Ectodermal cell (in vitro differentiated cells): Measurements from ENCODE around the gene TMSB4Y.

Source experiments
- H3K27ac ChIP-seq: 2 replicates; pipeline ENCODE4 v1.7.0; 2013; ENCODE audit warnings: mild to moderate bottlenecking, low read depth, low read length; ENCODE audit not compliant: insufficient read depth, poor library complexity, severe bottlenecking
- H3K27me3 ChIP-seq: 2 replicates; pipeline ENCODE4 v1.7.0; 2013; ENCODE audit warnings: mild to moderate bottlenecking, low read length; ENCODE audit not compliant: insufficient read depth, control insufficient read depth, poor library complexity, severe bottlenecking
- H3K36me3 ChIP-seq: one replicate; pipeline ENCODE4 v1.7.0; 2013; ENCODE audit warnings: low read length; ENCODE audit not compliant: control insufficient read depth, insufficient read depth
- H3K4me1 ChIP-seq: one replicate; pipeline ENCODE4 v1.7.0; 2013; ENCODE audit warnings: low read length; ENCODE audit not compliant: control insufficient read depth, insufficient read depth
- H3K4me3 ChIP-seq: 2 replicates; pipeline ENCODE4 v1.7.0; 2013; ENCODE audit warnings: low read depth, low read length, control low read depth; ENCODE audit not compliant: insufficient read depth
- H3K9me3 ChIP-seq: 2 replicates; pipeline ENCODE4 v1.7.0; 2013; ENCODE audit warnings: mild to moderate bottlenecking, low read length, moderate library complexity; ENCODE audit not compliant: control insufficient read depth
- WGBS, 2 experiments: methylation state at CpG; one replicate each; pipeline ENCODE4 v1.1.7; 2013; ENCODE audit warnings: missing lambda C conversion rate in 2 of 2; 5-methylcytosine and 5-hydroxymethylcytosine counted together

The TMSB4Y gene

DNA sequence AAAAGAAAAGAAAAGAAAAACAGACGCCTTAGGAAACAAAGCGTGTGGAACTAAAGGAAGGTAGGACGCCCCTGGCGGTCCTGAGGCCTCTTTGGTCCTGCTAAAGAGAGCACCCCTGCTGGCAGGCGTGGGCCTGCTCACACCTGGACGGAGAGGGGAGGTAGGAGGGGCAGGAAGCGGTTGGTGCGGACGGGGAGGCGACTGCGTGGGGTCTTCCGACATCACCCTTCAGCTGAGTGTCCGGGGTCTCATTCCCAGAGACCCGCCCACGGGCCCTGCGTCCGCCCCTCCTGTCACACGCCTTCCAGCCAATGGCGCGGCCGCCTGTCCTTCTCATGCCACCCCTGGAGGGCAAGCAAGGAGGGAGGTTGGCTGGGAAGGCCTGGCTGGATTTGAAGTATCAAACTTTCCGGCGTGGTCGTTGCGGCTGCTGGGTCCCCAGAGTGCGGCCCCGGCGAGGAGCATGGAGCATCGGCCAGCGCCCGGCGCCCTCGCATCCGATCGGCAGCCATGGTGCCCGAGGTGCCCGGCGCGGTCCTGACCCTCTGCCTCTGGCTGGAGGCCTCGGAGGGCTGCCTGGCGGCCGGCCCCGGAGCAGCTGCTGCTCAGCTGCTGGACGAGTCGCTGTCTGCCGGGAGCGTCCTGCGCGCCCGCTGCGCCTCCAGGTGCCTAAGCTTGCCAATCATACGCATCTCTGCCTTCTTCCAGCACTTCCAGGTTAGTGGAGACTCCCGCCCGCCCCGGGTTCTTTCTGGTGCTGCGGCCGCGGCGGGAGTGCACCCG lies 47.8 kb downstream of the TMSB4Y start:
- Histone ChIP-seq H3K27me3 (no peaks in the 10 kb centered on the region), H3K4me3 (peak overlapping the region; percentile 50), H3K36me3 (no peaks in the 10 kb centered on the region), H3K27ac (no peak overlapping the region), H3K4me1 (no peaks in the 10 kb centered on the region), H3K9me3 (no peaks in the 10 kb centered on the region)
- 0% methylated on average over 60 of the region's 60 CpGs for WGBS, 2 experiments

DNA sequence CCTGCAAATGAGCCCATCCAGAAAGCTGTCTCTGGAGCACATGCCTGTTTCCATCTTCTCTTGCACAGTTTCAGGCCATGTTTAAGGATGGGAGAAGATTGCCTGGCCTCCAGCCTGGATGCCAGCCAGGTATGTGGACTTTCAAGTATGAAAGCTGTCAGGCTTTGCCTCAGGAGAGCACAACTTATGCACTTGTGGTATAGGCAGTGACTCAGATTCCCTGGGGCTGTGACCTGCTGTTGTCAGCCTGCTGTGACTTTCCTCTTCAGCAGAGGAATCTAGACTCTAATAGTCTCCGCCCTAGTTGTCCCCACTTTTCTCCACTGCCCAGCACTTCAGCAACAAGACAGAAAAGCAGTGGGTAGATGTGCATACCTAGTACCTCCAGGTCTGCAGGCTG lies 51.0 kb downstream of the TMSB4Y start:
- H3K27me3 ChIP-seq: no peaks in the 10 kb centered on the region
- no peaks in the 10 kb centered on the region for H3K36me3 ChIP-seq
- no peaks in the 10 kb centered on the region for H3K9me3 ChIP-seq
- no peaks in the 10 kb centered on the region for H3K4me1 ChIP-seq
- no peak overlapping the region for H3K4me3 ChIP-seq
- H3K27ac ChIP-seq: no peak overlapping the region
- 90 to 100% methylated on average over 1 of the region's 1 CpG for WGBS, 2 experiments
